Smooth muscle cell (in vitro differentiated cells): ENCODE data around the gene NRXN3. TPM values are rescaled to one million over a fixed set of nuclear protein-coding genes. Genes with fewer than 3 reads are reported as not detected.
A peak's percentile ranks its signal among the peaks of the same experiment; 100 is the strongest.

Experiments used
- DNase-seq: peaks from one replicate; lab custom pipeline; 2025; ENCODE audit not compliant: unreplicated experiment; lab: John Stamatoyannopoulos, UW
- H2AFZ ChIP-seq: fragments of 200-600 bp; sonication (generic); 2 replicates; pipeline ENCODE4 v1.6.0; 2016; ENCODE audit warnings: antibody characterized with exemption, low read depth, mild to moderate bottlenecking
- H3F3A ChIP-seq: fragments of 200-600 bp; sonication (generic); 2 replicates; pipeline ENCODE4 v1.6.0; 2017; ENCODE audit warnings: antibody characterized with exemption, low read depth
- H3K27ac ChIP-seq: fragments of 200-600 bp; sonication (generic); 2 replicates; pipeline ENCODE4 v1.5.1; 2016; ENCODE audit warnings: low read depth, mild to moderate bottlenecking
- H3K27me3 ChIP-seq: fragments of 200-600 bp; sonication (generic); 2 replicates; pipeline ENCODE4 v1.6.1; 2016; ENCODE audit warnings: low read depth, mild to moderate bottlenecking
- H3K36me3 ChIP-seq: fragments of 200-600 bp; sonication (generic); 2 replicates; pipeline ENCODE4 v1.5.1; 2016; ENCODE audit warnings: low read depth
- H3K4me1 ChIP-seq: fragments of 200-600 bp; sonication (generic); 2 replicates; pipeline ENCODE4 v1.5.1; 2016; ENCODE audit warnings: low read depth
- H3K4me2 ChIP-seq: fragments of 200-600 bp; sonication (generic); 2 replicates; pipeline ENCODE4 v1.6.0; 2016; ENCODE audit warnings: mild to moderate bottlenecking
- H3K4me3 ChIP-seq: fragments of 200-600 bp; sonication (generic); 2 replicates; pipeline ENCODE4 v1.5.1; 2016; ENCODE audit warnings: mild to moderate bottlenecking
- H3K79me2 ChIP-seq: fragments of 200-600 bp; sonication (generic); 2 replicates; pipeline ENCODE4 v1.6.0; 2016; ENCODE audit warnings: low read depth, mild to moderate bottlenecking
- H3K9ac ChIP-seq: fragments of 200-600 bp; sonication (generic); 2 replicates; pipeline ENCODE4 v1.6.0; 2016; ENCODE audit warnings: low read depth
- H3K9me3 ChIP-seq: fragments of 200-600 bp; sonication (generic); replicated peaks from 2 replicates; pipeline ENCODE4 v1.5.1; 2016; ENCODE audit warnings: low read depth
- H4K20me1 ChIP-seq: fragments of 200-600 bp; sonication (generic); 2 replicates; pipeline ENCODE4 v1.6.0; 2016; ENCODE audit warnings: low read depth
- WGBS: methylation state at CpG from one replicate; pipeline ENCODE4 v1.1.7; 2016; ENCODE audit warnings: low lambda C conversion rate; 5-methylcytosine and 5-hydroxymethylcytosine counted together
- polyA plus RNA-seq: library from polyadenylated mRNA; unstranded; fragments of >200 nt; fragmentation: Nextera tagmentation; extraction: Ambion mirVana; gene quantifications from 2 replicates; pipeline ENCODE4 v1.2.1, GENCODE V29; 2016
- total RNA-seq: library from RNA; depleted of rRNA; stranded (reverse); fragments of >200 nt; gene quantifications from 2 replicates; pipeline ENCODE4 v1.2.3, GENCODE V29; 2014
- TF ChIP-seq, protein P1 (sequence below): fragments of 200-600 bp; sonication (generic); IDR thresholded peaks from 2 replicates; pipeline ENCODE4 v1.5.1; 2017; ENCODE audit warnings: borderline replicate concordance, mild to moderate bottlenecking, antibody characterized with exemption; ENCODE audit not compliant: insufficient read depth, poor library complexity, severe bottlenecking

Gene NRXN3
- total and polyA plus RNA-seq, 2 experiments from 2014 or later: 1.2 to 7.0 TPM

DNA sequence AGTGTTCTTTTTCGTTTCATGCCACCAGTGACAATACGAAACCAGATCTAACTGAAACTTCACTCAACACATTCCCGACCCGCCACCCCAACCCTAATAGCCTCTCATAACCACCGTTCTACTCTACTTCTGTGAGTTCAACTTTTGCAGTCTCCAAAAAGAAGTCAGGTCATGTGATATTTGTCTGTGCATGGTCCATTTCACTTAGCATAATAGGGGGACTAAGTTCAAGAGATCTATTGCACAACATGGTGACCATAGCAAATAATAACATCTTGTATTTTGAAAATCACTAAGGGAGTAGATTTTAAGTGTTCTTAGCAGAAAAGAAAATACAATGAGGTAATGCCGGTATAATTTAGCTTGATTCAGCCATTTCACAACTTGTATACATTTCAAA lies 1664.7 kb downstream of the NRXN3 start:
- no peak overlapping the region for H3K27ac ChIP-seq
- no peaks in the 10 kb centered on the region for H3K79me2 ChIP-seq
- H4K20me1 ChIP-seq: no peaks in the 10 kb centered on the region
- no peaks in the 10 kb centered on the region for H3K4me1 ChIP-seq
- no peak for DNase-seq
- 92% methylated on average over 6 of the region's 6 CpGs for WGBS
- no peak overlapping the region for H2AFZ ChIP-seq
- H3K27me3 ChIP-seq: no peaks in the 10 kb centered on the region
- H3K9me3 ChIP-seq: no peaks in the 10 kb centered on the region
- no peaks in the 10 kb centered on the region for H3K36me3 ChIP-seq
- H3F3A ChIP-seq: no peaks in the 10 kb centered on the region
- H3K4me2 ChIP-seq: no peak overlapping the region
- no peak overlapping the region for H3K9ac ChIP-seq
- TF ChIP-seq, protein P1, sequence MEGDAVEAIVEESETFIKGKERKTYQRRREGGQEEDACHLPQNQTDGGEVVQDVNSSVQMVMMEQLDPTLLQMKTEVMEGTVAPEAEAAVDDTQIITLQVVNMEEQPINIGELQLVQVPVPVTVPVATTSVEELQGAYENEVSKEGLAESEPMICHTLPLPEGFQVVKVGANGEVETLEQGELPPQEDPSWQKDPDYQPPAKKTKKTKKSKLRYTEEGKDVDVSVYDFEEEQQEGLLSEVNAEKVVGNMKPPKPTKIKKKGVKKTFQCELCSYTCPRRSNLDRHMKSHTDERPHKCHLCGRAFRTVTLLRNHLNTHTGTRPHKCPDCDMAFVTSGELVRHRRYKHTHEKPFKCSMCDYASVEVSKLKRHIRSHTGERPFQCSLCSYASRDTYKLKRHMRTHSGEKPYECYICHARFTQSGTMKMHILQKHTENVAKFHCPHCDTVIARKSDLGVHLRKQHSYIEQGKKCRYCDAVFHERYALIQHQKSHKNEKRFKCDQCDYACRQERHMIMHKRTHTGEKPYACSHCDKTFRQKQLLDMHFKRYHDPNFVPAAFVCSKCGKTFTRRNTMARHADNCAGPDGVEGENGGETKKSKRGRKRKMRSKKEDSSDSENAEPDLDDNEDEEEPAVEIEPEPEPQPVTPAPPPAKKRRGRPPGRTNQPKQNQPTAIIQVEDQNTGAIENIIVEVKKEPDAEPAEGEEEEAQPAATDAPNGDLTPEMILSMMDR: no peak
- no peak overlapping the region for H3K4me3 ChIP-seq

DNA sequence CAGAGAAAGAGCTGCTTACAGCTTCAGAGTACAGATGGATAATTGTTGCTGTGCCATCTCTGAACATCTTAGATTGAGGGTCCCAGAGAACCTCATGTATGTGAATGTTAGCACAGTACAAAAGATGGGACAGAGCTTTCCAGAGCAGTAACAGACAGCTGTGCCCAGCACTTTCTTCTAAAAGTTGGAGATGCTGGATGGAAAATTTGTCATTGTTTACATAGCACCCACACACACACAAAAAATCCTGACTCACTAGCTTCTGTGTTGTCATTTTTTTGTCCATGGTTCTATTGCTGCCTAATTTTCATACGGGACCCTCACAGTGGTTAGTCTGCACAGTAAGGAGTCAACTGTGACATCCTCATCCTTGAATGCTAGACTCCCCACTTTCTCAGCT lies 1666.4 kb downstream of the NRXN3 start:
- 25% methylated on average over 1 of the region's 1 CpG for WGBS
- H3K4me1 ChIP-seq: peaks cover 11% of the 10 kb centered on the region
- DNase-seq: no peak
- no peaks in the 10 kb centered on the region for H3K36me3 ChIP-seq
- no peaks in the 10 kb centered on the region for H3K9me3 ChIP-seq
- peaks cover 2% of the 10 kb centered on the region for H3F3A ChIP-seq
- no peak overlapping the region for H3K9ac ChIP-seq
- H2AFZ ChIP-seq: no peak overlapping the region
- no peaks in the 10 kb centered on the region for H4K20me1 ChIP-seq
- no peaks in the 10 kb centered on the region for H3K79me2 ChIP-seq
- H3K4me2 ChIP-seq: peak overlapping the region; percentile 2
- H3K27me3 ChIP-seq: no peaks in the 10 kb centered on the region
- H3K27ac ChIP-seq: peak overlapping the region; percentile 6
- no peak overlapping the region for H3K4me3 ChIP-seq
- TF ChIP-seq, protein P1: no peak

DNA sequence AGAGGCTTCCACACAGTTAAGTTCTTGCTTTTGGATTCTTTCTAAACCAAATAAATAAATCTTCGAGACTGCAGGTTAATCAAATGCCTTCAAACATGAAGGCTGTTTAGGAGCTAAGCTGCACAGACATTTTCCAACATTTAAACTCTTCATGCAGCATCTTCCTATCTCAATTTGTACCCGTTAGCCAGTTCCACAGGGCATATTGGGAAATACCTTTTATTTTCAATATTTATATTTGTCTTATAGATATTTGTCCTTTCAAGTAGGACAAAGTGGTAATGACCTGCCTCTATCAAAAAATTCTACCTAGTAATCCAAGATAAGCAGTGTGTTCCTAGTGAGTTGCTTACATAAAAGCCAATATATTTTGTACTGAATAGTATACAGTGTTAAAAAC lies 1667.5 kb downstream of the NRXN3 start:
- 97% methylated on average over 2 of the region's 2 CpGs for WGBS
- TF ChIP-seq, protein P1: no peak
- peaks cover 17% of the 10 kb centered on the region for H3K4me1 ChIP-seq
- H2AFZ ChIP-seq: no peak overlapping the region
- no peak for DNase-seq
- no peaks in the 10 kb centered on the region for H3K27me3 ChIP-seq
- H3K9ac ChIP-seq: no peak overlapping the region
- H4K20me1 ChIP-seq: no peaks in the 10 kb centered on the region
- H3F3A ChIP-seq: peaks cover 6% of the 10 kb centered on the region
- H3K27ac ChIP-seq: no peak overlapping the region
- no peaks in the 10 kb centered on the region for H3K79me2 ChIP-seq
- H3K4me3 ChIP-seq: no peak overlapping the region
- H3K4me2 ChIP-seq: no peak overlapping the region
- no peaks in the 10 kb centered on the region for H3K9me3 ChIP-seq
- no peaks in the 10 kb centered on the region for H3K36me3 ChIP-seq

DNA sequence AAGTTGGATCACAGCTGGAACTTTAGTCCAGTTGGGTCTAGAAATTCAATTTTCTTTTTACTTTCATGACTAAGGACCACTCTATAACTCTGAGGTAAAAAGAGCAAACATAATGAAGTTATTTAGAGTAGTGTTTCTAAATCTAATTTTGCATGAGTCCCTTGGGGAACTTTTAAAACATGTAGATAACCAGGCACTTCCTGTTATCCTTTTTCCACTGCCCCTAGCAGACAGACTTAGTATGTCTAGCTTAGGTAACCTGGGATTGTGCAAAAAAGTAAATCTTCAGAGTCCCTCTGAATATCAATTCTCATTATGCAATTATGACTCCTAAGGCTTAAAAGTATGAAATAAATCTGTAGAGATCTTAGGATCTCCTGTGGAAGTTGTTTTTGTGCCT lies 1669.9 kb downstream of the NRXN3 start:
- Histone ChIP-seq H3K79me2 (no peaks in the 10 kb centered on the region), H3K27ac (peak overlapping the region; percentile 86), H4K20me1 (no peaks in the 10 kb centered on the region), H3K4me1 (peaks cover 17% of the 10 kb centered on the region), H3K9ac (no peak overlapping the region), H3K4me2 (peak overlapping the region; percentile 19), H2AFZ (no peak overlapping the region), H3K27me3 (no peaks in the 10 kb centered on the region), H3F3A (peaks cover 8% of the 10 kb centered on the region), H3K9me3 (no peaks in the 10 kb centered on the region), H3K36me3 (no peaks in the 10 kb centered on the region), H3K4me3 (no peak overlapping the region)
- TF ChIP-seq, protein P1: no peak
- DNase-seq: no peak
